IPS-15b (cell line): Measurements from ENCODE around the gene POLD1.
"Not testable (repeated sequence)": the region's sequence is repeated elsewhere in the genome, so short reads cannot be mapped to it uniquely, and the experiment has no call there.

ENCODE experiments used
- H3K27me3 ChIP-seq: one replicate; pipeline ENCODE4 v1.6.1; 2013; ENCODE audit warnings: low read length; ENCODE audit not compliant: control insufficient read depth, insufficient read depth
- H3K36me3 ChIP-seq: one replicate; pipeline ENCODE4 v1.6.1; 2013; ENCODE audit warnings: low read length; ENCODE audit not compliant: control insufficient read depth, insufficient read depth
- H3K4me1 ChIP-seq: one replicate; pipeline ENCODE4 v1.6.1; 2013; ENCODE audit warnings: mild to moderate bottlenecking, low read length; ENCODE audit not compliant: control insufficient read depth, insufficient read depth
- H3K4me3 ChIP-seq: one replicate; pipeline ENCODE4 v1.5.1; 2013; ENCODE audit warnings: low read depth, low read length
- H3K9ac ChIP-seq: one replicate; pipeline ENCODE4 v1.6.1; 2013; ENCODE audit warnings: low read depth, mild to moderate bottlenecking, low read length
- H3K9me3 ChIP-seq: one replicate; pipeline ENCODE4 v1.6.1; 2013; ENCODE audit warnings: mild to moderate bottlenecking, low read length; ENCODE audit not compliant: control insufficient read depth, insufficient read depth

The POLD1 gene

DNA sequence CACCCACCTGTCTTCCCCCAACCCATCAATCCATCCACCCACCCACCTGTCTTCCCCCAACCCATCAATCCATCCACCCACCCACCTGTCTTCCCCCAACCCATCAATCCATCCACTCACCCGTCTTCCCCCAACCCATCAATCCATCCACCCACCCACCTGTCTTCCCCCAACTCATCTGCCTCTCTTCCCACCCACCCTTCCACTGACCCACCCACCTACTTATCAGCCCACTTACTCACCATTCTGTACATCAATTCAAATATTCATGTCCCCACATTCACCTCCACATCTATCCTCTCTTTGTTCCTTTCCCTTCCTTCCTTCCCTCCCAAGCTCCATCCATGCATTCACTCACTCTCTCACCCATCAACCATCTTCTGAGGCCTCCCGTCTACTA lies 55.0 kb downstream of the POLD1 start:
- not testable (repeated sequence) for H3K9ac ChIP-seq, H3K9me3 ChIP-seq, H3K27me3 ChIP-seq, H3K36me3 ChIP-seq, H3K4me1 ChIP-seq, H3K4me3 ChIP-seq

DNA sequence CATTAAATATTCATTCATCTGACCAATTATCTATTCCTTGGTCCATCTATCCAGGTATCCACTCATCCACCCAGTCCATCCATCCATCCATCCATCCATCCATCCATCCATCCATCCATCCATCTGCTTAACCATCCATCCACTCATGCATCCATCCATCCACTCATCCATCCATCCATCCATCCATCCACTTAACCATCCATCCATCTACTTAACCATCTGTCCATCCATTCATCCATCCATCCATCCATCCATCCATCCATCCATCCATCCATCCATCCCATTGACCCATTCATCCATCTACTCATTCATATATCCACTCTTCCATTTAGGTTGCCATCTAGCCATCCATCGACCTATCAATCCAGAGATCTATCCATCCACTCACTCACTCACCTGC lies 59.9 kb downstream of the POLD1 start:
- Histone ChIP-seq H3K9ac (no peak overlapping the region), H3K4me1 (no peaks in the 10 kb centered on the region), H3K9me3 (no peaks in the 10 kb centered on the region), H3K27me3 (no peaks in the 10 kb centered on the region), H3K36me3 (no peaks in the 10 kb centered on the region), H3K4me3 (no peak overlapping the region)

DNA sequence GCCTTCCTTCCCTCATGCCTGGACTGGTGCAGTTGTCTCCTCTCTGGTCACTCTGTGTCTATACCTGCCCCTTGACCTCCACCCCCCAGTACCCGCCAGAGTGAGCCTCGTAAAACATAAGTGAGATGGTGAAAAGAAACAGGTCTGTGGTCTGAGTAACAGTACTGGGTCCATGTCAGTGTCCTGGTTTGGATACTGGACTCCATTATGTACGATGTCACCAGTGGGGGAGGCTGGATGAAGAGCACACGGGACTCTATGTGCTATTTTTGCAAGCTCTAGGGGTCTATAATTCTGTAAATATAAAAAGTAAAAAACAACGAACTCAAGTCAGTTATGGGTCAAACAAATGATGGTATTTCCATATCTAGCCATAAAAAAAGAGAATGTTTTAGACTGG lies 62.9 kb downstream of the POLD1 start:
- no peak overlapping the region for H3K4me3 ChIP-seq
- no peaks in the 10 kb centered on the region for H3K9me3 ChIP-seq
- H3K27me3 ChIP-seq = peaks cover 6% of the 10 kb centered on the region
- no peaks in the 10 kb centered on the region for H3K4me1 ChIP-seq
- H3K9ac ChIP-seq = no peak overlapping the region
- no peaks in the 10 kb centered on the region for H3K36me3 ChIP-seq

DNA sequence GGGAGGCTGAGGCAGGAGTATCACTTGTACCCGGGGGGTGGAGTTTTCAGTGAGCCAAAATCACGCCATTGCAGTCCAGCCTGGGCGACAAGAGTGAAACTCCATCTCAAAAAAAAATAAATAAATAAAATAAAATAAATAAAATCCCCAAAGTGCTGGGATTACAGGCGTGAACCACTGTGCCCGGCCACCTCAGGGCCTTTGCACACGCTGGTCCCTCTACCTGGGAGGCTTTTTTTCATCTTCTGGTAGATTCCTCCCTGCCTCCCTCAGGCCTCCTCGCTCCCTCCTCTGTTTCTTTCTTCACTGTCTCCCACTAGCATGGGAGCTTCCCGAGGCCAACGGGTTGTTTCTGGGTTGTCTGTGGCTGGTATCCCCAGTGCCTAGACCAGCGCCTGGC lies 63.6 kb downstream of the POLD1 start:
- Histone ChIP-seq H3K9ac (no peak overlapping the region), H3K4me1 (no peaks in the 10 kb centered on the region), H3K4me3 (no peak overlapping the region), H3K36me3 (no peaks in the 10 kb centered on the region), H3K27me3 (peaks cover 6% of the 10 kb centered on the region), H3K9me3 (no peaks in the 10 kb centered on the region)

DNA sequence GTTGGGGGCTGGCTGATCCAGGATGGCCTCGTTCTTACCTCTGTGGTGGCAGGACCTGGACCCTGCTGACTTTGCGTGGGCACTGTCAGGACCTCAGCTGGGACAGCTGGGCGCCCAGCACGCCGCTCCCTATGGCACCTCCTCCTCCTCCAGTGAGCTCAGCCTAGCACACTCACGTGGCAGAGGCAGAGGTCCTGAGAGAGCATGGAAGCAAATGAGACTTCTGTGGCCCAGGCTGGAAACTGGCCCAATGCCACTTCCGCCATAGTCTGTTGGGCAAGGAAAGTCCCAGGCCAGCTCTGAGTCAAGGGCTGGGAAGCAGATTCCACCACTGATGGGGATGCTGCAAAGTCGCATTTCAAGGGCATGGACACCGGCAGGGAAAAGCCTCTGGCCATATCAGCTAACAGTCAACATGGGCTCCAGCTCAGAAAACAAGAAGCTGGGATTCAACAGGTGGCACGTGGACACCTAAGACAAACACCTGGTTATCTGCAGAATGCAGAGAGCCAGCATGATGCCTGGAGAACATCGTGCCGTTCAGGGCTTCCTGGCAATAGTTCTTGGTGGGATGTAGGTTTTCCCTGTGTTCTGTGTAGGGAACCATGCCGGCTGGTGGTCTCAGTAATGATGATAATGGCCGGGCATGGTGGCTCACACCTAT lies 65.2 kb downstream of the POLD1 start:
- Histone ChIP-seq H3K36me3 (no peaks in the 10 kb centered on the region), H3K9me3 (no peaks in the 10 kb centered on the region), H3K4me3 (no peak overlapping the region), H3K27me3 (peaks cover 6% of the 10 kb centered on the region), H3K9ac (no peak overlapping the region), H3K4me1 (no peaks in the 10 kb centered on the region)

DNA sequence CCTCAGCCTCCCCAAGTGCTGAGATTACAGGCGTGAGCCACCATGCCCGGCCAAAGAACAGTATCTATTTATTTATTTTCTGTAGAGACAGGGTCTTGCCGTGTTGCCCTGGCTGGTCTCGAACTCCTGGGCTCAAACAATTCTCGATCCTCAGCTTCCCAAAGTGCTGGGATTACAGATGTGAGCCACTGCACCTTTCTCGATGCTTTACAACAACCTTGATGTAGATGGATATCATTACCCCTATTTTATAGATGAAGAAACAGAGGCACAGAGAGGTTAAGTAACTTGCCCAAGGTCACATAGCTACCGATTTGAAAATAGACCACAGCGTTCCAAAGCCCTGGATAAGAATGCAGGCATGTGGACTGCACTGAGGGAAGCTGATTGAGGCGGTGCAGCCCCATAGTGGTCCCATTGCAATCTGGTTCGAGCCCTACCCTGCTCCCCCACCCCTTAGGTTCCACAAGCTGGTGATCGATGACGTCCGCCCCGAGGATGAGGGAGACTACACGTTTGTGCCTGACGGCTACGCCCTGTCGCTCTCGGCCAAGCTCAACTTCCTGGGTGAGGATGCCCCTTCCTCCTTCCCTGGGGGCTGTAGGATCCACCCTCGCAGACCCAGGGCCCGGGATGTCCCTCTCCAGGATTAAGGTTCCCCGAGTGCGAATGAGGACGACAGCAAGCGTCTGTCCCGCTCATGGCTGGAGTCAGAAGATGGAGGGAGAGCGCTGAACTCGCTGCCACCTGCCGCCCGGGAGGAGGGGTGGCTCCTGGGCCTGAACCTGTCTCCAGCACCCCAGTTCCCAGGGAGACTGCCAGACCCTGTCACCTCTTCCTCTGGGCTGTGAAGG lies 66.4 kb downstream of the POLD1 start:
- Histone ChIP-seq H3K9me3 (no peaks in the 10 kb centered on the region), H3K9ac (no peak overlapping the region), H3K4me1 (no peaks in the 10 kb centered on the region), H3K36me3 (no peaks in the 10 kb centered on the region), H3K27me3 (peaks cover 6% of the 10 kb centered on the region), H3K4me3 (peak overlapping the region; percentile 53)

DNA sequence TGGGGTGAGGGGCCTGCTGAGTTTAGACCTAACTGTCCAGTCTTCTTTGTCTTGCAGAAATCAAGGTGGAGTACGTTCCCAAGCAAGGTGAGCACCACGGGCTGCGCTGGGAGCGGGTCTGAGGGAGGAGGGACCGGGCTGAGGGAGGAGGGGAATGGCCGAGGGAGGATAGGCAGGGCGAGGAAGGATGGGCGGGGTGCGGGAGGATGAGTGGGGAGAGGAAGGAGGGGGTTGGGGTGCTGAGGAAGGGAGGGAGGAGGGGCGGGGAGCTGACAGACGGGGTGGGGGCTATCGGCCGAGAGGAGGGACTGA lies 67.0 kb downstream of the POLD1 start:
- no peaks in the 10 kb centered on the region for H3K9me3 ChIP-seq
- H3K36me3 ChIP-seq = no peaks in the 10 kb centered on the region
- peak overlapping the region; percentile 53 for H3K4me3 ChIP-seq
- no peaks in the 10 kb centered on the region for H3K4me1 ChIP-seq
- H3K27me3 ChIP-seq = peaks cover 6% of the 10 kb centered on the region
- no peak overlapping the region for H3K9ac ChIP-seq

DNA sequence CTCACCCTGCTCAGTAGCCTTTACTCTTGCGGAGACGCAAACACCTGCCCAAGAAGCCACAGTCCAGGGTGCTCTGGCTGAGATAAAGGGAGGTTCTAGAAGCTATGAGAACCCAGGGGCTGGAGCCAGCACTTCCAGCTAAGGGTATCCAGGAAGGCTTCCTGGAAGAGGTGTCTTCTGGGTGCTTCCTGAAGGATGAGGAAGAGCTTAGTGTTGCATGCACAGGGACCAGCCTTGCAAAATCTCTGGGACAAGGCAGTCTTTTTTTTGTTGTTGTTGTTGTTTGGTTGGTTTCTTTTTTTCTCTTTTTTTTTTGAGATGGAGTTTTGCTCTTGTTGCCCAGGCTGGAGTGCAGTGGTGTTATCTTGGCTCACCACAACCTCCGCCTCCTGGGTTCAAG lies 69.1 kb downstream of the POLD1 start:
- H3K9ac ChIP-seq = no peak overlapping the region
- H3K4me3 ChIP-seq = no peak overlapping the region
- peaks cover 15% of the 10 kb centered on the region for H3K27me3 ChIP-seq
- H3K9me3 ChIP-seq = no peaks in the 10 kb centered on the region
- no peaks in the 10 kb centered on the region for H3K36me3 ChIP-seq
- no peaks in the 10 kb centered on the region for H3K4me1 ChIP-seq

DNA sequence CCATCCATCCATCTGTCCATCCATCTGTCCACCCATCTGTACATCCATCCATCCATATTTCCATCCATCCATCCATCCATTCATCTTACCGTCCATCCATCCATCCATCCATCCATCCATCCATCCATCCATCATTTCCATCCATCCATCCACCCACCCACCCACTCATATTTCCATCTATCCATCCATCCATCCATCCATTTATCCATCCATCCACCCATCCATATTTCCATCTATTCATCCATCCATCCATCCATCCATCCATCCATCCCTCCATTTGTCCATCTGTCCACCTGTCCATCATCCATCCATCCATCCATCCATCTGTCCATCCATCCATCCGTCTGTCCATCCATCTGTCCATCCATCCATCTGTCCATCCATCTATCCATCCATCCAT lies 71.8 kb downstream of the POLD1 start:
- no peaks in the 10 kb centered on the region for H3K36me3 ChIP-seq
- no peak overlapping the region for H3K9ac ChIP-seq
- no peaks in the 10 kb centered on the region for H3K4me1 ChIP-seq
- peaks cover 13% of the 10 kb centered on the region for H3K27me3 ChIP-seq
- no peak overlapping the region for H3K4me3 ChIP-seq
- H3K9me3 ChIP-seq = no peaks in the 10 kb centered on the region

DNA sequence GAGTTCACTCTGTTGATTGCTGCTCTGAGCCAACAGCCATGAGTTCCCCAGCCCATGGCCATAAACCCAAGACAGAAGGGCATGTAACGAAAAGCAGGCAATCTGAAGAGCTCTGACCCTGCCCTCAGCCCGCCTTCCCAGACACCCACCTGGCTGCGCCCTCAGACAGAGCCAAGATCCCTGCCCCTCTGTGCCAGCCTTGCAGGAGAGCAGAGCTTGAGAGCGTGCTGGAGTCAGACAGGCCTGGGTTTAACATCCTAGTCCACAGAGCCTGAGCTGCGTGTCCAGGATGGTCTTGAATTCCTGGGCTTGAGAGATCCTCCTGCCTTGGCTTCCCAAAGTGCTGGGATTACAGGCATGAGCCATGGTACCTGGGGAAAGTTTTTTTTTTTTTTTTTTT lies 73.2 kb downstream of the POLD1 start:
- H3K4me1 ChIP-seq = no peaks in the 10 kb centered on the region
- peaks cover 13% of the 10 kb centered on the region for H3K27me3 ChIP-seq
- no peak overlapping the region for H3K9ac ChIP-seq
- peaks cover 2% of the 10 kb centered on the region for H3K36me3 ChIP-seq
- no peak overlapping the region for H3K4me3 ChIP-seq
- no peaks in the 10 kb centered on the region for H3K9me3 ChIP-seq

DNA sequence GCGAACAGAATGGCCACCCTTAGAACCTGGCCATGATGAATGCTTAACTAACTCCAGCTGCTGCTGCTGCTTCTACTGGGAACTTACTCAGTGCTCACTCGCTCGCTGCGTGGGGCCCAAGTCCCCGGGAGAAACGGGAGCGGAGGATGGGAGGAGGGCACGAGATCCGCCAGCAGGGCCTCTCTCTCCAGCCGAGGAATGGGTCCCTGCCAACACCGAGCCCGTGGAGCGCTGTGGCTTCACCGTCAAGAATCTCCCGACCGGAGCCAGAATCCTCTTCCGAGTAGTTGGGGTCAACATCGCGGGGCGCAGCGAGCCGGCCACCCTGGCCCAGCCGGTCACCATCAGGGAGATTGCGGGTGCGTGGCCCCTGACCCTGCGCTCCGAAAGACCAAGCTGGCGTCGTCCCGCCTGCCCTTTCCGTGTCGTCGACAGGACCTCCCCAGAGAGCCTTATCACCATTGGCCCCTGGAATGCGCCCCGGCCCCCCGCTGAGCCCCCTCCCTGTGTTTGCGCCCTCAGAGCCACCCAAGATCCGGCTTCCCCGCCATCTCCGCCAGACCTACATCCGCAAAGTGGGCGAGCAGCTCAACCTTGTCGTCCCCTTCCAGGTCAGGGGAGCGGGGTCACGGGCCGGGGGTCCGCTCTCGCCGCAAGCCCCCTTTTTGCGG lies 74.4 kb downstream of the POLD1 start:
- H3K4me1 ChIP-seq = no peaks in the 10 kb centered on the region
- H3K36me3 ChIP-seq = peaks cover 2% of the 10 kb centered on the region
- H3K9ac ChIP-seq = no peak overlapping the region
- no peaks in the 10 kb centered on the region for H3K9me3 ChIP-seq
- H3K27me3 ChIP-seq = peaks cover 13% of the 10 kb centered on the region
- peak overlapping the region; percentile 26 for H3K4me3 ChIP-seq

DNA sequence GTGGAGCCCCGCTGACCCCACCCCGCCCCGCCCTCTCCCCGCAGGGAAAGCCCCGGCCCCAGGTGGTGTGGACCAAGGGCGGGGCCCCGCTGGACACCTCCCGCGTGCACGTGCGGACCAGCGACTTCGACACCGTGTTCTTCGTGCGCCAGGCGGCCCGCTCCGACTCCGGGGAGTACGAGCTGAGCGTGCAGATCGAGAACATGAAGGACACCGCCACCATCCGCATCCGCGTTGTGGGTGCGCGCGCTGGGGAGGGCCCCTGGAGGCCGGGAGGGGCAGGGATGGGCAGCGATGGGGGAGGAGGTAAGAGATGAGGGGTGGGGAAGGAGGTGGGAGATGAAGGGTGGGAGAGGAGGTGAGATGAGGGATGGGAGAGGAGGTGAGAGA lies 74.9 kb downstream of the POLD1 start:
- Histone ChIP-seq H3K27me3 (peaks cover 13% of the 10 kb centered on the region), H3K4me3 (no peak overlapping the region), H3K36me3 (peaks cover 2% of the 10 kb centered on the region), H3K4me1 (no peaks in the 10 kb centered on the region), H3K9ac (no peak overlapping the region), H3K9me3 (no peaks in the 10 kb centered on the region)
